ENCODE measurements around the gene CCDC106. TPM values are rescaled to one million over a fixed set of nuclear protein-coding genes. Genes with fewer than 3 reads are reported as not detected.

The CCDC106 gene
- total RNA-seq, 1 experiment from 2014 or later: 24.9 TPM

- in situ Hi-C loops (cut with HindIII; ENCODE audit: low sequenced_read_pairs): no loop called here
- DNase-seq (ENCODE audit: low spot score): no peak
These were observed 12.4 kb downstream of the CCDC106 start for GRCh38 chr19:55660404-55660803.

- in situ Hi-C loops (cut with HindIII; ENCODE audit: low sequenced_read_pairs): no loop called here
These were observed 13.0 kb downstream of the CCDC106 start for GRCh38 chr19:55660991-55661390.

GRCh38 chr19:55661826-55662225, 13.8 kb downstream of the CCDC106 start:
- in situ Hi-C loops (cut with HindIII; ENCODE audit: low sequenced_read_pairs): no loop called here
- DNase-seq (ENCODE audit: low spot score): no peak

More at GRCh38 chr19:55660991-55661390, 13.0 kb downstream of the CCDC106 start:
- no peak for DNase-seq (ENCODE audit: low spot score)

GRCh38 chr19:55663846-55664536, 16.0 kb downstream of the CCDC106 start:
- DNase-seq (ENCODE audit: low spot score): no peak
- in situ Hi-C loops (cut with HindIII; ENCODE audit: low sequenced_read_pairs): no loop called here

GRCh38 chr19:55666343-55667005, 18.5 kb downstream of the CCDC106 start:
- no peak for DNase-seq (ENCODE audit: low spot score)
- in situ Hi-C loops (cut with HindIII; ENCODE audit: low sequenced_read_pairs): no loop called here

- in situ Hi-C loops (cut with HindIII; ENCODE audit: low sequenced_read_pairs): no loop called here
- DNase-seq (ENCODE audit: low spot score): no peak
These were observed 19.0 kb downstream of the CCDC106 start for GRCh38 chr19:55667006-55667381.

- no peak for DNase-seq (ENCODE audit: low spot score)
- in situ Hi-C loops (cut with HindIII; ENCODE audit: low sequenced_read_pairs): no loop called here
These were observed 19.5 kb downstream of the CCDC106 start for GRCh38 chr19:55667511-55667910.

- in situ Hi-C loops (cut with HindIII; ENCODE audit: low sequenced_read_pairs): no loop called here
- no peak for DNase-seq (ENCODE audit: low spot score)
These were observed 19.9 kb downstream of the CCDC106 start for GRCh38 chr19:55667958-55668357.

- no peak for DNase-seq (ENCODE audit: low spot score)
- in situ Hi-C loops (cut with HindIII; ENCODE audit: low sequenced_read_pairs): no loop called here
These were observed 20.8 kb downstream of the CCDC106 start for GRCh38 chr19:55668603-55669348.

- in situ Hi-C loops (cut with HindIII; ENCODE audit: low sequenced_read_pairs): no loop called here
- DNase-seq (ENCODE audit: low spot score): peak; percentile 32
These were observed 21.6 kb downstream of the CCDC106 start for GRCh38 chr19:55669418-55670279.

GRCh38 chr19:55670280-55671053, 22.5 kb downstream of the CCDC106 start:
- in situ Hi-C loops (cut with HindIII; ENCODE audit: low sequenced_read_pairs): no loop called here
- peak; percentile 60 for DNase-seq (ENCODE audit: low spot score)

GRCh38 chr19:55671054-55671378, 23.0 kb downstream of the CCDC106 start:
- DNase-seq (ENCODE audit: low spot score): no peak
- in situ Hi-C loops (cut with HindIII; ENCODE audit: low sequenced_read_pairs): no loop called here

GRCh38 chr19:55672418-55672817, 24.4 kb downstream of the CCDC106 start:
- in situ Hi-C loops (cut with HindIII; ENCODE audit: low sequenced_read_pairs): no loop called here
- no peak for DNase-seq (ENCODE audit: low spot score)

GRCh38 chr19:55673465-55673864, 25.5 kb downstream of the CCDC106 start:
- DNase-seq (ENCODE audit: low spot score): no peak
- in situ Hi-C loops (cut with HindIII; ENCODE audit: low sequenced_read_pairs): no loop called here

- in situ Hi-C loops (cut with HindIII; ENCODE audit: low sequenced_read_pairs): no loop called here
- DNase-seq (ENCODE audit: low spot score): no peak
These were observed 25.9 kb downstream of the CCDC106 start for GRCh38 chr19:55673889-55674288.

- in situ Hi-C loops (cut with HindIII; ENCODE audit: low sequenced_read_pairs): no loop called here
These were observed 26.4 kb downstream of the CCDC106 start for GRCh38 chr19:55674459-55674840.

GRCh38 chr19:55674841-55675660, 27.0 kb downstream of the CCDC106 start, which contains the start of gene EPN1:
Gene EPN1, plus strand, starts transcription at chr19:55675226. Its CDS starts 3,402 bp downstream, at chr19:55678628.
- in situ Hi-C loops (cut with HindIII; ENCODE audit: low sequenced_read_pairs): no loop called here
- DNase-seq (ENCODE audit: low spot score): peak; percentile 94

More at GRCh38 chr19:55674459-55674840, 26.4 kb downstream of the CCDC106 start:
- no peak for DNase-seq (ENCODE audit: low spot score)
